B cell (primary cell): ENCODE results near the gene SLC16A10.

ENCODE experiments used
- EZH2 ChIP-seq: IDR thresholded peaks from 2 replicates; pipeline ENCODE4 v1.6.1; 2012; ENCODE audit warnings: borderline replicate concordance, low read depth, mild to moderate bottlenecking, moderate library complexity, low read length; ENCODE audit not compliant: insufficient read depth, poor library complexity, severe bottlenecking
- TF ChIP-seq, protein P1 (sequence below): fragments of 200-600 bp; IDR thresholded peaks from one replicate; pipeline ENCODE4 v1.8.0; 2022; ENCODE audit warnings: antibody characterized with exemption, mild to moderate bottlenecking

DNA sequence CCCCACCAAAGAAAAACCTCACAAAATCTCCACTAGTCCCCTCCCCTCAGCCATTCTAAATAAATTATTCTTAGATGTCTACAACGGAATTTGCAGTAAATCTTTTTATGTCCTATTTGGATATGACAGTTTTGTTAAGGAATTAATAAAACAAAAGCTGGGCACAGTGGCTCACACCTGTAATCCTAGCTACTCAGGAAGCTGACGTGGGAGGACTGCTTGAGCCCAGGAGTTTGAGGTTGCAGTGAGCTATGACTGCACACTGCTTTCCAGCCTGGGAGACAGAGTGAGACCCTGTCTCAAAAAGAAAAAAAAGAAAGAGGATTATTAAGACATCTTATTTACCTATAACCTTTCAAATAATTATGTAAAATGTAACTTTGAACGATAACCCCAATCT is 165.4 kb downstream of the SLC16A10 start:
- TF ChIP-seq, protein P1, sequence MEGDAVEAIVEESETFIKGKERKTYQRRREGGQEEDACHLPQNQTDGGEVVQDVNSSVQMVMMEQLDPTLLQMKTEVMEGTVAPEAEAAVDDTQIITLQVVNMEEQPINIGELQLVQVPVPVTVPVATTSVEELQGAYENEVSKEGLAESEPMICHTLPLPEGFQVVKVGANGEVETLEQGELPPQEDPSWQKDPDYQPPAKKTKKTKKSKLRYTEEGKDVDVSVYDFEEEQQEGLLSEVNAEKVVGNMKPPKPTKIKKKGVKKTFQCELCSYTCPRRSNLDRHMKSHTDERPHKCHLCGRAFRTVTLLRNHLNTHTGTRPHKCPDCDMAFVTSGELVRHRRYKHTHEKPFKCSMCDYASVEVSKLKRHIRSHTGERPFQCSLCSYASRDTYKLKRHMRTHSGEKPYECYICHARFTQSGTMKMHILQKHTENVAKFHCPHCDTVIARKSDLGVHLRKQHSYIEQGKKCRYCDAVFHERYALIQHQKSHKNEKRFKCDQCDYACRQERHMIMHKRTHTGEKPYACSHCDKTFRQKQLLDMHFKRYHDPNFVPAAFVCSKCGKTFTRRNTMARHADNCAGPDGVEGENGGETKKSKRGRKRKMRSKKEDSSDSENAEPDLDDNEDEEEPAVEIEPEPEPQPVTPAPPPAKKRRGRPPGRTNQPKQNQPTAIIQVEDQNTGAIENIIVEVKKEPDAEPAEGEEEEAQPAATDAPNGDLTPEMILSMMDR: no peak
- TF ChIP-seq EZH2: no peak
